Esophagus muscularis mucosa (tissue), 4 donors: Measurements from ENCODE around the gene SH3PXD2B. TPM values are rescaled to one million over a fixed set of nuclear protein-coding genes. Genes with fewer than 3 reads are reported as not detected.

Experiments
- DNase-seq: peaks from one replicate; pipeline ENCODE4 v3.0.0-alpha.2; 2017; ENCODE audit errors: extremely low spot score
- H3K27ac ChIP-seq, 4 donors: fragments of 200-600 bp; sonication (generic); replicated peaks in 1 of 4; 1 replicate in 3 of 4; 2 replicates in 1 of 4; pipeline ENCODE4 v1.5.1; 2016 to 2019; ENCODE audit warnings: mild to moderate bottlenecking in 1 of 4
- H3K27me3 ChIP-seq, 4 donors: fragments of 200-600 bp; sonication (generic); one replicate each; pipeline versions ENCODE4 v1.5.1 to v1.6.0; 2016 to 2019
- H3K36me3 ChIP-seq, 4 donors: fragments of 200-600 bp; sonication (generic); one replicate each; pipeline ENCODE4 v1.5.1; 2016 to 2019
- H3K4me1 ChIP-seq, 4 donors: fragments of 200-600 bp; sonication (generic); one replicate each; pipeline ENCODE4 v1.5.1; 2016 to 2019
- H3K4me3 ChIP-seq, 4 donors: fragments of 200-600 bp; sonication (generic); 1 replicate in 2 of 4; 2 replicates in 2 of 4; pipeline ENCODE4 v1.5.1; 2016 to 2019; ENCODE audit warnings: mild to moderate bottlenecking in 4 of 4, moderate library complexity in 1 of 4
- H3K9me3 ChIP-seq, 4 donors: fragments of 200-600 bp; sonication (generic); 1 replicate in 3 of 4; 2 replicates in 1 of 4; pipeline ENCODE4 v1.5.1; 2016 to 2019
- EP300 ChIP-seq: sonication (generic); formaldehyde crosslinking; IDR thresholded peaks from one replicate; pipeline ENCODE4 v1.6.1; 2017; ENCODE audit warnings: antibody characterized with exemption
- POLR2A ChIP-seq: fragments of 450-650 bp; IDR thresholded peaks from one replicate; pipeline ENCODE4 v1.6.1; 2017; ENCODE audit warnings: antibody characterized with exemption, moderate library complexity, mild to moderate bottlenecking, low read depth
- POLR2AphosphoS5 ChIP-seq, 2 donors: sonication (generic); formaldehyde crosslinking; IDR thresholded peaks; one replicate each; pipeline ENCODE4 v1.6.1; 2017; ENCODE audit warnings: antibody characterized with exemption in 2 of 2
- WGBS: methylation state at CpG from one replicate; pipeline ENCODE4 v1.1.5; 2018; 5-methylcytosine and 5-hydroxymethylcytosine counted together
- intact Hi-C: fragments of 100-400 bp; cut with DNase I; formaldehyde crosslinking; loops from one replicate; pipeline ENCODE4 v1.15.1; 2023
- total RNA-seq, 4 donors: library from RNA; depleted of rRNA; stranded (reverse); fragments of >200 nt; gene quantifications; one replicate each; pipeline versions ENCODE4 v1.1.0 to v1.2.1, GENCODE V29; 2016
- TF ChIP-seq, protein P1 (sequence below), 3 experiments: fragments of 200-600 bp in 2 of 3; fragments of 450-650 bp in 1 of 3; sonication (generic) in 2 of 3; IDR thresholded peaks; one replicate each; pipeline ENCODE4 v1.5.1; 2017 to 2019; ENCODE audit warnings: antibody characterized with exemption in 3 of 3, mild to moderate bottlenecking in 2 of 3, moderate library complexity in 1 of 3

The SH3PXD2B gene
- total RNA-seq, 4 donors from 2014 or later = 41.5 to 66.5 (median 49.2) TPM

DNA sequence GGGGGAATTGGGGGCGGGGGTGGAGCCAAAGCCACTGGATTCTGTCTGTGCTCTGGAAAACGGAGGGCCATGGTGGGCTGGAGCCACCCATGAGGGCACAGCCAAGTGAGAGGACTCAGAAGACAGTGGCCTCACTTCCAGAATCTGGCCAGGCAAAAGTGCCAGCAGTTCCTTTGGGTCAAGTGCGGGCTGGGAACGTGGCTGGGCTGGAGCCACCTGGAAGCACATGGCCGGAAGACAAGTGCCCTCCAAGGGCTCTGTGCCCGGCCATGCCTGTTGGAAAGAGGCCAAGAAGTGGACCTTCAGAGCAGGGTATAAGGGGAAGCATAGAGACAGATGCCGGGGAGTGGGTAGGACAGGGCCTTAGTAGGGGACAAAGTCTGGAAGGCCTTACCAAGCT is 11.7 kb upstream of the SH3PXD2B start:
- TF ChIP-seq, protein P1, sequence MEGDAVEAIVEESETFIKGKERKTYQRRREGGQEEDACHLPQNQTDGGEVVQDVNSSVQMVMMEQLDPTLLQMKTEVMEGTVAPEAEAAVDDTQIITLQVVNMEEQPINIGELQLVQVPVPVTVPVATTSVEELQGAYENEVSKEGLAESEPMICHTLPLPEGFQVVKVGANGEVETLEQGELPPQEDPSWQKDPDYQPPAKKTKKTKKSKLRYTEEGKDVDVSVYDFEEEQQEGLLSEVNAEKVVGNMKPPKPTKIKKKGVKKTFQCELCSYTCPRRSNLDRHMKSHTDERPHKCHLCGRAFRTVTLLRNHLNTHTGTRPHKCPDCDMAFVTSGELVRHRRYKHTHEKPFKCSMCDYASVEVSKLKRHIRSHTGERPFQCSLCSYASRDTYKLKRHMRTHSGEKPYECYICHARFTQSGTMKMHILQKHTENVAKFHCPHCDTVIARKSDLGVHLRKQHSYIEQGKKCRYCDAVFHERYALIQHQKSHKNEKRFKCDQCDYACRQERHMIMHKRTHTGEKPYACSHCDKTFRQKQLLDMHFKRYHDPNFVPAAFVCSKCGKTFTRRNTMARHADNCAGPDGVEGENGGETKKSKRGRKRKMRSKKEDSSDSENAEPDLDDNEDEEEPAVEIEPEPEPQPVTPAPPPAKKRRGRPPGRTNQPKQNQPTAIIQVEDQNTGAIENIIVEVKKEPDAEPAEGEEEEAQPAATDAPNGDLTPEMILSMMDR (IDR thresholded peaks at IDR 0.05) = no peak
- no peak for TF ChIP-seq POLR2A
- DNase-seq = no peak
- Histone ChIP-seq H3K27ac (no peak overlapping the region), H3K4me3 (no peak overlapping the region), H3K4me1 (peaks cover 0 to 7% (median 0%) of the 10 kb centered on the region in 4 donors), H3K27me3 (no peaks in the 10 kb centered on the region), H3K36me3 (no peaks in the 10 kb centered on the region), H3K9me3 (peaks cover 0 to 15% (median 4%) of the 10 kb centered on the region in 4 donors)
- 87% methylated on average over 7 of the region's 7 CpGs for WGBS
- intact Hi-C loops = no loop called here

DNA sequence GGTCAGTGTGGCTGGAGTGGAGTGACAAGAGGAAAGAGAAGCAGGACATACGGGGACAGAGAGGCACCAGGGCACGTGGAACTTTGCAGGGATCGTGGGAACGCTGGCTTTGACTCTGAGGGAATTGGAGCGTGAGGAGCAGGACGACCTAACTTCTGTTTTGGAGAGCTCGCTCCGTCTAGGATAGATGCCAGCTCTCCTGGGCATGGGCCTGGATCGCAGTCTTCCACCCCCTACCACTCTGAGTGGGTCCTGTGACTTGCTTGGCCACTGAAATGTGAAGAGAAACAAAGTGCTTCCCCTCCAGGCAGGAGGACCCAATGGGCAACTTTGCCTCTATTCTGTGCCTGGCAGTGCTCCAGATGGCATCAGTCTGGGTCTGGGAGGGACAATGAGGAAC is 8.7 kb upstream of the SH3PXD2B start:
- peaks cover 0 to 7% (median 0%) of the 10 kb centered on the region in 4 donors for H3K4me1 ChIP-seq
- intact Hi-C loops = loop anchor here (5.0 kb wide), 1 partner anchor 234 kb away; no protein-coding TSS in a partner anchor
- WGBS = 86% methylated on average over 9 of the region's 9 CpGs
- TF ChIP-seq, protein P1 (IDR thresholded peaks at IDR 0.05) = no peak
- DNase-seq = no peak
- no peaks in the 10 kb centered on the region for H3K27me3 ChIP-seq
- no peaks in the 10 kb centered on the region for H3K36me3 ChIP-seq
- H3K9me3 ChIP-seq = peaks cover 0 to 10% (median 4%) of the 10 kb centered on the region in 4 donors
- no peak overlapping the region for H3K4me3 ChIP-seq
- no peak overlapping the region for H3K27ac ChIP-seq

DNA sequence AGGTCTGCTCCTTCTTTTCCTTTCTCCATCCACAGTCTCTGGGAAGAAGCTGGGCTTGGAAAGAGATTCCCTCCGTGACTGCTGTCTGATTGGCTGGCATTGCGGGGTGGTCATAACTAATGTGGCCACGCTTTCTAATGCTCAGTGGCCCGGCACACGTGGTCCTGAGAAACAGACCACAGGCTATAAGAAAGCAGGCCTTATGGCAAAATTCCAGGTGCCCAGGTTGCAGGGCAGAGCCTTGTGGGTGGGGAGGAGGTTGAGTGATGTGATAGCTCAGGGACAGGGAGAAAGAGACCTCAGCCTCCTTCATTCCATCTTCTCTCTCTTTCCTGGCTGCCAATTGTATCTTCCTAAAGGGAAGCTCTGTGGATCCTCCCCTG is 5.4 kb upstream of the SH3PXD2B start:
- TF ChIP-seq POLR2AphosphoS5 (IDR thresholded peaks at IDR 0.05) = no peak
- Histone ChIP-seq H3K4me3 (no peak overlapping the region), H3K4me1 (peaks cover 13 to 25% (median 17%) of the 10 kb centered on the region in 4 donors), H3K9me3 (peaks cover 0 to 10% (median 4%) of the 10 kb centered on the region in 4 donors), H3K27ac (no peak overlapping the region), H3K27me3 (no peaks in the 10 kb centered on the region), H3K36me3 (no peaks in the 10 kb centered on the region)
- no peak for DNase-seq
- intact Hi-C loops = loop anchor here (5.0 to 10.0 kb wide), 2 partner anchors 175 to 238 kb away; partner anchors contain the start of gene UBTD2
- 89% methylated on average over 5 of the region's 5 CpGs for WGBS

DNA sequence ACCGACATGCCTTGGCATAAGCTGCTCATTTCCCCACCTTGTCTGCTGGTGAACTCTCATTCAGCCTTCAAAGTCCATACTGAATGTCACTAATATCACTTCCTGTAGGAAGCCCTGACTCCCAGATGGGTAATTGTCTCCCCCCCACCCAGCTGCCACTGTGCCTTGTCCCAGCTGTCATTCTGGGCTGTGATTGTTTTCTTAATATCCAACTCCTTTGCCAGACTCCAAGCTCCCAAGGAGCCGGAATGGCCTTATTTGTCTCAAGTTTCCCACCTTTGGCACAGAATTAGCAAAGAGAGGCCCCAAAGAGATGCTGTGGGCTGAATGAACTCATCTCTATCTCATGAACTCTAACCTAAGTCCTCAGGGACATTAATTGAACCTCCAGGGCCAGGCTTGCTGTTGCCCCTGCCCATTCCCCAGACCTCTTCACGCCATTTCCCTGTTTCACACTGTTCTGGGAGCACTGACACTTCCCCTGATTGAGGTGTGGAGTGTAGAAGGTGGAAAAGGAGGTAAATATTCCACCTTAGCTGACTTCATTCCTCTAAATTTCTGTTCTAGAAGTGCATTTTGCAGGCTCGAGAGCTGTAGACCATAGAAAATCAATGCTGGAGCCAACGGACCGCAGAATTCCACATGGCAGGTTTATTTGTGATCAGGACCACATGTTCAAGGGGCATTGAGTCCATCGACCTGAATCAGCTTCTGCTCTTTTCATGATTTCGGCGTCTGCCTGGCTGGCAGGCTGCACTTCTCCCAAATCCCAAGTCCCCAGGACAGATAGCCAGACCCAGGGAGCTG is 4.9 kb upstream of the SH3PXD2B start:
- H3K27me3 ChIP-seq = no peaks in the 10 kb centered on the region
- no peak overlapping the region for H3K27ac ChIP-seq
- H3K4me3 ChIP-seq = no peak overlapping the region
- no peaks in the 10 kb centered on the region for H3K36me3 ChIP-seq
- peaks cover 0 to 8% (median 3%) of the 10 kb centered on the region in 4 donors for H3K9me3 ChIP-seq
- H3K4me1 ChIP-seq = peaks cover 15 to 27% (median 20%) of the 10 kb centered on the region in 4 donors
- intact Hi-C loops = loop anchor here (10.0 kb wide), 1 partner anchor 174 kb away; the partner anchor contains the start of gene UBTD2
- no peak for DNase-seq
- WGBS = 81% methylated on average over 9 of the region's 9 CpGs
- TF ChIP-seq, protein P1 (IDR thresholded peaks at IDR 0.05) = no peak
- TF ChIP-seq POLR2A = no peak
- no peak for TF ChIP-seq POLR2AphosphoS5 (IDR thresholded peaks at IDR 0.05)
- no peak for TF ChIP-seq EP300

DNA sequence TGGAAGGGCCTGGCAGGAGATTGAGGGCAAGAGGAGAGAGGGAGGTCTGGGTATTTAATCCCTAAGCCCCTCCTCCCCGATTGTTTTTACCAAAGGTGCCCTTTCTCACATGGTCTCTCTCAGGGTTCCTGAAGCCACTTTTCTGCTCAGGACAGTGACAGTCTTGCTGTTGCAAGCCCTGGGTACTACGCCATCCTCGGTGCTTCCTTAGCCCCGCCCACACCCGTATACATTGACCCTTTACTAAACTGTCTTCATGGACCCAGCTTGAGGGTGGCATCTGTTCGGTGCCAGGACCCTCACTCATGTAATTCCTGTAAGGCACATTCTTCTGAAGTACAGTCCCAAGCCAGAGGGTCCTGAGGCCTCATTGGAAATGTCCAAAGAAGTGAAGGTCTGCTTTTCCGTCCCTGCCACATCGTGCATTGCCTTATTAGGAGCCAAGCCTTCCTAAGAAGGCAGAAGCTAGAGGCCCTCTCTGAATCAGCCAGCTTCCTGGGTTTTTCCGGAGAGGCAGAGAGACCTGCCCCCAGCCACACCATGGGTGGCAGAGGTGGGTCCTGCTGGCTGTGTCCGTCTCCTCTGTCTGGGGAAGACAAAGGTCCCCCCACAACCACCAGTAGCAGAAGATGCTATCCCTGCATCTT is 1.9 kb upstream of the SH3PXD2B start:
- TF ChIP-seq POLR2AphosphoS5 (IDR thresholded peaks at IDR 0.05) (no peak), EP300 (no peak), POLR2A (no peak)
- TF ChIP-seq, protein P1 (IDR thresholded peaks at IDR 0.05) = no peak

More for the DNA sequence above, 1.9 kb upstream of the SH3PXD2B start:
- Histone ChIP-seq H3K4me1 (peaks cover 35 to 44% (median 39%) of the 10 kb centered on the region in 4 donors), H3K36me3 (no peaks in the 10 kb centered on the region), H3K27ac (peak overlapping the region; percentile 79 to 93 (median 92)), H3K9me3 (no peaks in the 10 kb centered on the region), H3K27me3 (no peaks in the 10 kb centered on the region), H3K4me3 (no peak overlapping the region)
- WGBS = 58% methylated on average over 10 of the region's 10 CpGs
- DNase-seq = no peak
- intact Hi-C loops = loop anchor here (10.0 kb wide), 1 partner anchor 171 kb away; the partner anchor contains the start of gene UBTD2
